Progenitor cell of endocrine pancreas (in vitro differentiated cells): Measurements from ENCODE around the gene PDK4. TPM values are rescaled to one million over a fixed set of nuclear protein-coding genes. Genes with fewer than 3 reads are reported as not detected.

Experiments
- DNase-seq: peaks from one replicate; pipeline ENCODE4 v3.0.0; 2021; ENCODE audit warnings: low spot score; ENCODE audit not compliant: unreplicated experiment
- H3K27ac Mint-ChIP-seq: 2 replicates; pipeline ENCODE4 v1.8.0; 2021; ENCODE audit warnings: mild to moderate bottlenecking, moderate library complexity, mixed read lengths
- H3K27me3 Mint-ChIP-seq: 2 replicates; pipeline ENCODE4 v1.8.0; 2021; ENCODE audit warnings: mixed read lengths
- H3K36me3 Mint-ChIP-seq: 2 replicates; pipeline ENCODE4 v1.8.0; 2022; ENCODE audit warnings: mixed read lengths; ENCODE audit not compliant: insufficient read depth
- H3K4me1 Mint-ChIP-seq: 2 replicates; pipeline ENCODE4 v1.8.0; 2021; ENCODE audit warnings: low read depth, mixed read lengths
- H3K4me3 Mint-ChIP-seq: 2 replicates; pipeline ENCODE4 v1.8.0; 2021; ENCODE audit warnings: low read depth, mild to moderate bottlenecking, moderate library complexity, mixed read lengths
- H3K9me3 Mint-ChIP-seq: 2 replicates; pipeline ENCODE4 v1.8.0; 2021; ENCODE audit warnings: low read depth, mixed read lengths
- CTCF ChIP-seq: fragments of 200-600 bp; sonication (generic); IDR thresholded peaks from one replicate; pipeline ENCODE4 v1.5.0; 2021; ENCODE audit warnings: antibody characterized with exemption, mild to moderate bottlenecking; ENCODE audit not compliant: unreplicated experiment
- total RNA-seq: library from RNA; stranded (reverse); gene quantifications from 2 replicates; pipeline ENCODE4 v1.2.1, GENCODE V29; 2021

The PDK4 gene
- total RNA-seq, 1 donor from 2014 or later: 29.1 TPM

GRCh38 chr7:95537468-95537867 is 58.8 kb downstream of the PDK4 start:
- no peaks in the 10 kb centered on the region for H3K27me3 Mint-ChIP-seq
- no peak overlapping the region for H3K27ac Mint-ChIP-seq
- peaks cover 19% of the 10 kb centered on the region for H3K4me1 Mint-ChIP-seq
- no peak for DNase-seq
- H3K4me3 Mint-ChIP-seq: no peak overlapping the region
- H3K9me3 Mint-ChIP-seq: no peaks in the 10 kb centered on the region
- TF ChIP-seq CTCF: no peak
- no peaks in the 10 kb centered on the region for H3K36me3 Mint-ChIP-seq

- no peak for TF ChIP-seq CTCF
- peaks cover 19% of the 10 kb centered on the region for H3K4me1 Mint-ChIP-seq
- H3K4me3 Mint-ChIP-seq: no peak overlapping the region
- H3K36me3 Mint-ChIP-seq: no peaks in the 10 kb centered on the region
- no peaks in the 10 kb centered on the region for H3K9me3 Mint-ChIP-seq
- no peaks in the 10 kb centered on the region for H3K27me3 Mint-ChIP-seq
- no peak for DNase-seq
- no peak overlapping the region for H3K27ac Mint-ChIP-seq
These were observed 59.5 kb downstream of the PDK4 start for GRCh38 chr7:95536656-95537311.

- no peaks in the 10 kb centered on the region for H3K9me3 Mint-ChIP-seq
- H3K4me1 Mint-ChIP-seq: peaks cover 19% of the 10 kb centered on the region
- H3K4me3 Mint-ChIP-seq: no peak overlapping the region
- DNase-seq: no peak
- H3K27me3 Mint-ChIP-seq: no peaks in the 10 kb centered on the region
- no peak for TF ChIP-seq CTCF
- no peak overlapping the region for H3K27ac Mint-ChIP-seq
- H3K36me3 Mint-ChIP-seq: no peaks in the 10 kb centered on the region
These were observed 60.7 kb downstream of the PDK4 start for GRCh38 chr7:95535662-95536061.

- TF ChIP-seq CTCF: no peak
- H3K36me3 Mint-ChIP-seq: no peaks in the 10 kb centered on the region
These were observed 61.5 kb downstream of the PDK4 start for GRCh38 chr7:95534796-95535195.

More at GRCh38 chr7:95534796-95535195, 61.5 kb downstream of the PDK4 start:
- Mint-ChIP-seq H3K27ac (no peak overlapping the region), H3K4me3 (no peak overlapping the region), H3K27me3 (no peaks in the 10 kb centered on the region), H3K9me3 (no peaks in the 10 kb centered on the region), H3K4me1 (peaks cover 20% of the 10 kb centered on the region)
- no peak for DNase-seq

Other genes starting within 250 kb of the PDK4 start
- gene PON3, start 200.1 kb downstream of the PDK4 start, total RNA-seq: 0.14 TPM in 1 of 2 replicates, not detected in the other
- gene PON2, start 161.5 kb downstream of the PDK4 start, total RNA-seq: 145 and 157 TPM in 2 replicates
- 0.27 TPM in 1 of 2 replicates, not detected in the other for gene ASB4, start 110.6 kb downstream of the PDK4 start, total RNA-seq
- gene DYNC1I1, start 176.0 kb upstream of the PDK4 start, total RNA-seq: 1.6 and 2.6 TPM in 2 replicates